Stimulated activated memory B cell treated with anti-CD40 and anti-IgM and Interleukin-4, amounts not matched to agents 10 μg/mL and 1 μg/mL and 100 μg/mL, for 72 hours (primary cell): Measurements from ENCODE around the gene ANKRD44.
"Not testable (repeated sequence)": the region's sequence is repeated elsewhere in the genome, so short reads cannot be mapped to it uniquely, and the experiment has no call there.

Experiments
- ATAC-seq: fragments of 150-1000 bp; cut with Tn5 transposase; 2 replicates; pipeline ENCODE4 v1.10.0; 2021
- H3K27ac Mint-ChIP-seq: one replicate; pipeline ENCODE4 v1.8.0; 2022; ENCODE audit warnings: mild to moderate bottlenecking, mixed read lengths
- H3K27me3 Mint-ChIP-seq: one replicate; pipeline ENCODE4 v1.8.0; 2022; ENCODE audit warnings: mixed read lengths
- H3K36me3 Mint-ChIP-seq: one replicate; pipeline ENCODE4 v1.8.0; 2022; ENCODE audit warnings: mixed read lengths
- H3K4me1 Mint-ChIP-seq: one replicate; pipeline ENCODE4 v1.8.0; 2022; ENCODE audit warnings: mixed read lengths
- H3K4me3 Mint-ChIP-seq: one replicate; pipeline ENCODE4 v1.8.0; 2022; ENCODE audit warnings: mild to moderate bottlenecking, moderate library complexity, mixed read lengths
- H3K9me3 Mint-ChIP-seq: one replicate; pipeline ENCODE4 v1.8.0; 2022; ENCODE audit warnings: mixed read lengths

The ANKRD44 gene

GRCh38 chr2:197307236-197307932 is 3.2 kb downstream of the ANKRD44 start:
- Mint-ChIP-seq H3K36me3 (peaks cover 29% of the 10 kb centered on the region), H3K27me3 (no peaks in the 10 kb centered on the region), H3K4me1 (peaks cover 73% of the 10 kb centered on the region), H3K27ac (peak overlapping the region; percentile 98), H3K4me3 (peak overlapping the region; percentile 97), H3K9me3 (no peaks in the 10 kb centered on the region)
- ATAC-seq, result no peak

DNA sequence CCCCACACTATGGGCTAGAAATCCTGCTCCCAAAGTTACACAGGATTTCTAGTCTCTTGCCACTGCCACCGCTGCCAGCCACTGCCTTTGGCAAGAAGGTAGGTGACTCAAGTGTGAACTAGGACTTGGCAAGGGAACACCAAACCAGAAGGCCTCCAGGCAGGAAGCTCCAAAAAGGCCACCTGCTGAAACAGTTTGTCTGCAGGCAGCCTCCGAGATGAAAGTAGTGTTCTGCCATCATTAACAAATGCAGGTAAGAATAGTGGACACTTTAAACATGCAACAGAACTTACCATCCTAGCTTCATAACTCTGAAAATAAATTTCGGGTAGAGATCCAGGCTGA is 3.9 kb downstream of the ANKRD44 start:
- Mint-ChIP-seq H3K36me3 (peaks cover 36% of the 10 kb centered on the region), H3K27ac (peak overlapping the region; percentile 98), H3K4me3 (peak overlapping the region; percentile 97), H3K27me3 (no peaks in the 10 kb centered on the region), H3K4me1 (peaks cover 73% of the 10 kb centered on the region), H3K9me3 (no peaks in the 10 kb centered on the region)
- no peak for ATAC-seq

DNA sequence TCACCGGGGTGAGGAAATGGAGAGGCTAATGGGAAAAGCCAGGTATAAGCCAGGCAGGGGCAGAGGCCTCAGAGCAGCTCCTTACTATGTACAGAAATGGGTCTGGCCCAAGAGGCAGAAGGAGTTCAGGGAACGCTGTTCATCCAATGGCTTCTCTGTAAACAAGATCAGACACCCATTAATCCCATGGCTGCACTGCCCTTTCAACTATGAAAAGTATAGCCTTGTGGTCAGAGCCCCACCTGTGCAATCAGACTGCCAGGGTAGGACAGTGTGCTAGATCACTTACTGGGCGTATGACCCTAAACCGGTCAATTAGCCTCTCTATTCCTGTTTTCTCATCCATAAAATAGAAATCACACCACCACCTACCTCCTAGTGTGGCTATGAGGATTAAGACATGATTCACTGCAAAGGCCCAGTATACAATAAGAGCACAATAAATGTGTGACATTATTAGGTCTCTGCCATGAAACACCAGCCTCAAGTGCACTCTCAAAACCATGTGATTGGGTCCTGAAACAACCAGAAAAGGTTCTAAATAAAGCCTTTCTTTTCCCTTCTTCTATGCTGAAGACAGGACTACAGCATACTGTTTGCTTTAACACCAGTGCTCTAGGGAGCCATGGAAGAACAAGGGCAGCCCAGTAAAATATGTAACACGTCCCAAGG is 4.4 kb downstream of the ANKRD44 start:
- Mint-ChIP-seq H3K4me1 (peaks cover 73% of the 10 kb centered on the region), H3K27me3 (no peaks in the 10 kb centered on the region), H3K27ac (peak overlapping the region; percentile 98), H3K4me3 (peak overlapping the region; percentile 97), H3K36me3 (peaks cover 41% of the 10 kb centered on the region), H3K9me3 (no peaks in the 10 kb centered on the region)
- no peak for ATAC-seq

- H3K4me3 Mint-ChIP-seq, result peak overlapping the region; percentile 76
- H3K27ac Mint-ChIP-seq, result peak overlapping the region; percentile 98
- H3K27me3 Mint-ChIP-seq, result no peaks in the 10 kb centered on the region
- ATAC-seq, result peak; percentile 18
- H3K4me1 Mint-ChIP-seq, result peaks cover 86% of the 10 kb centered on the region
- H3K36me3 Mint-ChIP-seq, result peaks cover 55% of the 10 kb centered on the region
- peaks cover 3% of the 10 kb centered on the region for H3K9me3 Mint-ChIP-seq
Observed at GRCh38 chr2:197304556-197305011, 6.0 kb downstream of the ANKRD44 start.

DNA sequence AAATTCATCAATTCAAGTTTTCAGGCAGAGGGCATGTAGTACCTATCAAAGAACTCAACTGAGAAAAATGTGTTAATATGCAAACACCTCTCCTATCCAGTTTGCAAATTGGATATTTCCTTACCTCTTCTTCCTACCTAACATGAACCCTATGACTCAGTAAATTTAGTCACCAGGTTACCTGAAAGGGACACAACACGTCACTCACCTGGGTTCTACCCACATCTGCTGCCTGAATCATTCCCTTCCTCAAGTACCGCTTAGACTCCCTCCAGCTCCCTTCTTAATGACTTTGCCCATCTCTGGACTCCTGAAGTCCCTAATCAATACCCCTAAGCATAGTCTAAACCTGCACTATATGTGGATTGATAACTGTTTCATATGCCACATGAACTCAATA is 10.4 kb downstream of the ANKRD44 start:
- peaks cover 93% of the 10 kb centered on the region for H3K4me1 Mint-ChIP-seq
- peaks cover 3% of the 10 kb centered on the region for H3K9me3 Mint-ChIP-seq
- peak overlapping the region; percentile 98 for H3K27ac Mint-ChIP-seq
- H3K4me3 Mint-ChIP-seq, result peak overlapping the region; percentile 24
- H3K27me3 Mint-ChIP-seq, result no peaks in the 10 kb centered on the region
- peaks cover 65% of the 10 kb centered on the region for H3K36me3 Mint-ChIP-seq
- ATAC-seq, result no peak

DNA sequence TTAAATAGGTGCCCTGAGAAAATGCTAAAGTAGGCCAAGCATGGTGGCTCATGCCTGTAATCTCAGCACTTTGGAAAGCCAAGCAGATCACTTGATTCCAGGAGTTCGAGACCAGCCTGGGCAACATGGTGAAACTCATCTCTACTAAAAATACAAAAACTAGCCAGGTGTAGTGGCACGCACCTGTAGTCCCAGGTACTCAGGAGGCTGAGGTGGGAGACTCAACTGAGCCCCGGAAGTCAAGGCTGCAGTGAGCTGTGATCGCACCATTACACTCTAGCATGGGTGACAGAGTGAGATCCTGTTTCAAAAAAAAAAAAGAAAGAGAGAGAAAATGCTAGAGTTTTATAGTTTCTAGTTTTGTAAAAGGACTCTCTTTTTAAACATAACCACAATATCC is 12.0 kb downstream of the ANKRD44 start:
- peaks cover 58% of the 10 kb centered on the region for H3K36me3 Mint-ChIP-seq
- peaks cover 3% of the 10 kb centered on the region for H3K9me3 Mint-ChIP-seq
- no peaks in the 10 kb centered on the region for H3K27me3 Mint-ChIP-seq
- no peak overlapping the region for H3K4me3 Mint-ChIP-seq
- H3K27ac Mint-ChIP-seq, result peak overlapping the region; percentile 98
- ATAC-seq, result no peak
- peaks cover 96% of the 10 kb centered on the region for H3K4me1 Mint-ChIP-seq

DNA sequence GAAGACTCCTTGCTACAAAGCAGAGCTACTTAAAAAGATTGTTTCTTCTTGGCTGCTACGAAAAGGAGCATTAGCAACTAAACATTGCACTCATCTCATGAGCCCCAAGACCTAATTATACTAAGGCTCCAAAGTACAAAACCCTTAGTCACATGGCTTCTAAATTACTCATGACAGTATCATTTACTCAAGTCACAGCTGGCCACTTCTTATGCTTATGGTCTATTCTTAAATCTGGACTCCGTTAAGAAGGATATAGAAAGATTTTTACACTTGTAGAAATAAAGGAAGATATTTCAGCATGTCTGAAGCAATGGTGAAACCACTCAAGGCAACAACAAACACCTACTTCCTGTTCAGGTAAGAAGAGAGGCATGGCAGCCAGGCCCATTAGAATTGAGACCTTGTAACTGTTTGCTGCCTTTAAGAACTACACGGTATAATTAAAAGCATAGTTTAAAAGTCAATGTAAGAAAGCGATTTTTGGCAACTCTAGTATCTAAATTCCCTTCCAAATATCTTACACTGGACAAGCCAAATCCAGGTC is 12.7 kb downstream of the ANKRD44 start:
- peak overlapping the region; percentile 48 for H3K4me3 Mint-ChIP-seq
- peaks cover 3% of the 10 kb centered on the region for H3K9me3 Mint-ChIP-seq
- H3K27ac Mint-ChIP-seq, result peak overlapping the region; percentile 98
- peaks cover 56% of the 10 kb centered on the region for H3K36me3 Mint-ChIP-seq
- H3K27me3 Mint-ChIP-seq, result no peaks in the 10 kb centered on the region
- H3K4me1 Mint-ChIP-seq, result peaks cover 100% of the 10 kb centered on the region
- ATAC-seq, result peak; percentile 31

DNA sequence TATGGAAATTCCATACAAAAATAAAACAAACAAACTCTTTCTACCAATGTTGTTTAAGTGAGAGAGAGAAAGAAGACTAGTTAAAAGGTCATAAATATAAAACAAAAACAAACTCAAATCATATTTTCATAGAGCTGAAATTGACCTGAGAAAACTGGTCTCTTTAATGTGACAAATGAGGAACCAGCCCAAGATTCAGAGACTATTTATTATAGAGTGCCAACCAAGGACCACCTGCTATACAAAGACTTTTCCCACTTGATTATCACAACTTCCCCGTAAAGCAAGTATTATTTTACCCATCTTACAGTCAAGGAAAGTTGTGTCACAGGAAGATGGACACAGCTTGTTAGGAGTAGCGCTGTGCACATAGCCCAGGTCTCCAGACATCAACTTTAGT is 13.3 kb downstream of the ANKRD44 start:
- H3K9me3 Mint-ChIP-seq, result peaks cover 3% of the 10 kb centered on the region
- peak overlapping the region; percentile 98 for H3K27ac Mint-ChIP-seq
- H3K4me3 Mint-ChIP-seq, result peak overlapping the region; percentile 52
- ATAC-seq, result peak; percentile 59
- no peaks in the 10 kb centered on the region for H3K27me3 Mint-ChIP-seq
- H3K36me3 Mint-ChIP-seq, result peaks cover 56% of the 10 kb centered on the region
- H3K4me1 Mint-ChIP-seq, result peaks cover 100% of the 10 kb centered on the region

DNA sequence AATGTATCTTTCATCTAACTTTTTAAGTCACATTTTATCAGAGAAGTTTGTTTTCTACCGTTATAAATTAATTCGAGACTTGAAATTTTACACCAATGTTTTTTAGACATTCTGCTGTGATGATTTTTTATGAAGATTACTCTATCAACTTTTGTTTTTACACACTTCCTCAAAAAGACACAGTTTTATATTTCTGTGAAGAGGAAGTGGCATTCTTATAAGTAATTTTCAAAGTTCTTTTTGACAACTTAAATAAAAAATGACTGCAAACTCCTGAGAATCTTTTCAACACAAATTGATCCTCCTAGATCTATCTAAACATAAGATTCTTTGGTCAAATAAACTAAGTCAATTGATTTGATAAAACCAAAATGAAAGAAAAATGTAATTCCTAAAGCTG is 13.7 kb downstream of the ANKRD44 start:
- Mint-ChIP-seq H3K27me3 (no peaks in the 10 kb centered on the region), H3K9me3 (peaks cover 4% of the 10 kb centered on the region), H3K4me1 (peaks cover 100% of the 10 kb centered on the region), H3K27ac (peak overlapping the region; percentile 98), H3K4me3 (peak overlapping the region; percentile 52), H3K36me3 (peaks cover 56% of the 10 kb centered on the region)
- peak; percentile 31 for ATAC-seq

DNA sequence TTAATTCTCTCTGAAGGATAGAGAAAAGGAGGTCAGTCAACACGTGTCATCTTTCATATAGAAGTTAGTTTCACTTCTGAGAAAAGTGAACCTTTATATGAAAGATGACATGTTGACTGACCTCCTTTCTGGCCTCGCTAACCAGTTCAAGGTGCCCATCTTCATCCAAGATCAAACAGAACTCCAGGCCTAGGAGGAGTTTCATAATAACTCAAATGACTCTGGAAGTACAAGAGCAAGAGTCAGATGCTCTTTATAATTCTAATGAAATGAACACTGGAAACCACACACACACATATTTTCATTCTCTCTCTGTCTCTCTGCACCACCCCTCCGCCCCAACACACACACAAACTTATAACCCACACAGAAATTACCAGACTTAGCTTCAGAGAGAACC is 16.3 kb downstream of the ANKRD44 start:
- H3K4me1 Mint-ChIP-seq, result peaks cover 95% of the 10 kb centered on the region
- H3K36me3 Mint-ChIP-seq, result peaks cover 43% of the 10 kb centered on the region
- peak overlapping the region; percentile 80 for H3K4me3 Mint-ChIP-seq
- H3K9me3 Mint-ChIP-seq, result peaks cover 2% of the 10 kb centered on the region
- H3K27ac Mint-ChIP-seq, result peak overlapping the region; percentile 98
- no peaks in the 10 kb centered on the region for H3K27me3 Mint-ChIP-seq
- ATAC-seq, result peak; percentile 68

DNA sequence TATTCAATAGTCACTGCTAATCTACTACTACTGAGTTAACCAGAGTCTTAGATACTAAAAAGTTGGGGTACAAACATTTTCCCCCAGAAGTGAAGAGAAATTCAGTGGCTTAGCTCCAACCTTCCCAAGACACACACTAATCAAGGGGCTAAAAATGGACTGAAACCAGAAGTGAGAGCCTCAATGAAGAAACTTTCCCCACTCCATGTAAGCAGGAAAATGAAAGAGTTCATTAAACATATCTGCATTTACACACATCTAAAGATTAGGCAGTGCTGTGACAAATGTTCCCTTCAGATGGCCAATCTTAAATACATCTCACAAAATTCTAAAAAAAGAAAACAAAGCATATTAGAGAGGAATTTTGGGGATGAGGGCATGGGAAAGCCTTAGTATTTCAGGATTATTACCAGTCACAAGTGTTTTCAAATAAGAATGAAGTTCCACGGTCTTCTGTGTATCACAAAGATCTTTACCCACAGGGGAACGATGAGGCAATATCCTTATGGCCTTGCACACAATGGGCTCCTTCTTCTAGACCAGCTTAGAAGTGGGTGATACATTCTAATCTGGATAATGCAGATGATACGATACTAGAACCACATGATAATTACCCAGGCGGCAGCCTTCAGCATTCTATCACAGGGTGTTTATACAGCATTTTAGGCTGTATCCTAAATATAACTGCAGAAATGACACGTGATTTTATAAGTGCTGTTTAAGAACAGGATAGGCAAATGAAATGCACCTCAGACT is 17.1 kb downstream of the ANKRD44 start:
- Mint-ChIP-seq H3K9me3 (peaks cover 2% of the 10 kb centered on the region), H3K27ac (peak overlapping the region; percentile 98), H3K36me3 (peaks cover 34% of the 10 kb centered on the region), H3K4me3 (peak overlapping the region; percentile 80), H3K4me1 (peaks cover 92% of the 10 kb centered on the region), H3K27me3 (no peaks in the 10 kb centered on the region)
- ATAC-seq, result peak; percentile 61

DNA sequence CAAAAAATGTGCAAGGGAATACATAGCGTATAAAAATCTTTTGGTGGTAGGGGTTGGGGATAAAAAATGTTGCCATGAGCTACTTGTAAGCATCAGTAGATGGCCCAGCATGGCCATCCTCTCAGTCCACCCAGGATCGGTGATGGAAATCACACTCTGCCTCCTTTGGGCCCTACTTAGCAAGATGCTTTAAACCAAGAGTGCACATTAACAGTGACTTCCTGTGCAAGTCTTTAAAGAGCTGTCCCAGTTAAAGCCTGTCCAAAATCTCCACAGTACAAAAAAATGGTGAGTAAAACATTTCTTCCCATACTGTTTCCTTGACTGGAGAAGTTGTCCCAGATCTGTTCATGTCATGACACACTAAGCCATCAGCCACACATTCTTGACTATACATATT is 18.0 kb downstream of the ANKRD44 start:
- Mint-ChIP-seq H3K4me1 (peaks cover 92% of the 10 kb centered on the region), H3K27me3 (no peaks in the 10 kb centered on the region), H3K9me3 (peaks cover 2% of the 10 kb centered on the region), H3K4me3 (peak overlapping the region; percentile 80), H3K27ac (peak overlapping the region; percentile 98), H3K36me3 (peaks cover 27% of the 10 kb centered on the region)
- no peak for ATAC-seq

DNA sequence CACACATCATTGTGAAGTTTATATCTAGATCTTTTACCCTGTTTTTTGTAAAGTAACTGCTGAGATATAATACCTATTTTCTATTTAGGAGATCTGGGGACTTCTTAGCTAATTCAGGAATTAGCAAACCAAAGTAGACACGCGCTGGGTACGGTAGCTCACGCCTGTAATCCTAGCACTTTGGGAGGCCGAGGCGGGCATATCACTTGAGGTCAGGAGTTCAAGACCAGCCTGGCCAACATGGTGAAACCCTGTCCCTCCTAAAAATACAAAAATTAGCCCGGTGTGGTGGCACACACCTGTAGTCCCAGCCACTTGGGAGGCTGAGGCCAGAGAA is 23.0 kb downstream of the ANKRD44 start:
- Mint-ChIP-seq H3K36me3 (peaks cover 17% of the 10 kb centered on the region), H3K27ac (peak overlapping the region; percentile 88), H3K4me1 (peaks cover 84% of the 10 kb centered on the region), H3K4me3 (peak overlapping the region; percentile 65)
- H3K9me3 Mint-ChIP-seq, H3K27me3 Mint-ChIP-seq, ATAC-seq: not testable (repeated sequence)

DNA sequence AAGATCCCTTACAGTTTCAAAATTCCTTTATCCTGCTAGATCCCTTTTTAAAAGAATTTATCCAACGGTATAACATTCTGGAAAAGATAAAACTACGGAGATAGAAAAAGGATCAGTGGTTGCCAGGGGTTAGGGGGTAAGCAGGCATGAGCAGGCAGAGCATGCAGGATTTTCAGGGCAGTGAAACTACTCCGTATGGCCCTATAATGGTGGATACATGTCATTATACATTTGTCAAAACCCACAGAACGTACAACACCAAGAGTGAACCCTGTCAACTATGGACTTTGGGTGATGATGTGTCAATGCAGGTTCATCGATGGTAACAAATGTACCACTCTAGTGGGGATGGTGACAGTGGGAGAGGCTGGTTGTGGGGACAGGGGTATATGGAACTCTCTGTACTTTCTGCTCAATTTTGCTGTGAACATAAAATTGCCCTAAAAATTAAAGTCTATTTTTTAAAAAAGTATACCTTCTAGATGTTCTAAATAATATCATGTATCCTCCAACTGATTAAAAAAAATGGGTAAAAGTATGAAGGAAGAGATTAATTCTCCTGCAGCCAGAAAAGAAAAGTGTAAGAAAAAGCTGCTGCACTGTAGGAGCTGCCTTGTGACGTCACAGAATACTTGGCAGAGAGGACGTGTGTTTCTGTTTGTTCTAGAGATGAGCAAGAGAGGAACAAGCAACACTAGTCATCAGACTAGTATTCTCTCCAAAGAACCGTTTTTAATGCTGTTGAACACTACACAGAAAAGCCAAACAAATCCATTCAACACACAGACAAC is 23.6 kb downstream of the ANKRD44 start:
- H3K9me3 Mint-ChIP-seq, result peaks cover 2% of the 10 kb centered on the region
- peak overlapping the region; percentile 65 for H3K4me3 Mint-ChIP-seq
- H3K27me3 Mint-ChIP-seq, result no peaks in the 10 kb centered on the region
- peaks cover 84% of the 10 kb centered on the region for H3K4me1 Mint-ChIP-seq
- H3K27ac Mint-ChIP-seq, result peak overlapping the region; percentile 88
- peak; percentile 92 for ATAC-seq
- peaks cover 17% of the 10 kb centered on the region for H3K36me3 Mint-ChIP-seq

- Mint-ChIP-seq H3K27ac (no peak overlapping the region), H3K27me3 (no peaks in the 10 kb centered on the region), H3K4me1 (peaks cover 89% of the 10 kb centered on the region), H3K9me3 (no peaks in the 10 kb centered on the region), H3K36me3 (peaks cover 17% of the 10 kb centered on the region), H3K4me3 (no peak overlapping the region)
- ATAC-seq, result no peak
Observed at GRCh38 chr2:197285361-197285760, 25.2 kb downstream of the ANKRD44 start.
